ENCODE data around the gene ZNF316.
A peak's percentile ranks its signal among the peaks of the same experiment; 100 is the strongest.

The ZNF316 gene

DNA sequence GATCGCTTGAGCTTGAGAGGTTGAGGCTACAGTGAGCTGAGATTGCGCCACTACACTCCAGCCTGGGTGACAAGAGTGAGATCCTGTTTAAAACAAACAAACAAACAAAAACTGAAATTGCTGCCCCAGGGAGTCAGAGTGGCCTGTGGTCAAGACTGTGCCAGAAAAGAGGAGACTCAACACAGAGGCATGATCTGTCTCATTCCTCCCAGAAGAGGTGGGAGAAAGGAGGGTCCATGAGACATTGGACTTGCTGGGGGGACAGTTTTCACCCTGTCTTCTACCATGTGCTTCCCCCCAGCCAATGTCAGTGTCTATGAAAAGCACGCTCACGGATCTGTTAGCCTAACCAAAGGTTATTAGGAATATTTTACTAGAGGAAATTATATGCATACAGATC lies 18.5 kb upstream of the ZNF316 start:
- in situ Hi-C loops (cut with HindIII; ENCODE audit: low pct_ligation_motif_present, low sequenced_read_pairs): no loop called here
- H3K27me3 ChIP-seq (replicated peaks): peaks cover 11% of the 10 kb centered on the region
- no peaks in the 10 kb centered on the region for H3K36me3 ChIP-seq (replicated peaks)
- DNase-seq: peak; percentile 5
- TF ChIP-seq, protein P1, sequence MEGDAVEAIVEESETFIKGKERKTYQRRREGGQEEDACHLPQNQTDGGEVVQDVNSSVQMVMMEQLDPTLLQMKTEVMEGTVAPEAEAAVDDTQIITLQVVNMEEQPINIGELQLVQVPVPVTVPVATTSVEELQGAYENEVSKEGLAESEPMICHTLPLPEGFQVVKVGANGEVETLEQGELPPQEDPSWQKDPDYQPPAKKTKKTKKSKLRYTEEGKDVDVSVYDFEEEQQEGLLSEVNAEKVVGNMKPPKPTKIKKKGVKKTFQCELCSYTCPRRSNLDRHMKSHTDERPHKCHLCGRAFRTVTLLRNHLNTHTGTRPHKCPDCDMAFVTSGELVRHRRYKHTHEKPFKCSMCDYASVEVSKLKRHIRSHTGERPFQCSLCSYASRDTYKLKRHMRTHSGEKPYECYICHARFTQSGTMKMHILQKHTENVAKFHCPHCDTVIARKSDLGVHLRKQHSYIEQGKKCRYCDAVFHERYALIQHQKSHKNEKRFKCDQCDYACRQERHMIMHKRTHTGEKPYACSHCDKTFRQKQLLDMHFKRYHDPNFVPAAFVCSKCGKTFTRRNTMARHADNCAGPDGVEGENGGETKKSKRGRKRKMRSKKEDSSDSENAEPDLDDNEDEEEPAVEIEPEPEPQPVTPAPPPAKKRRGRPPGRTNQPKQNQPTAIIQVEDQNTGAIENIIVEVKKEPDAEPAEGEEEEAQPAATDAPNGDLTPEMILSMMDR (IDR thresholded peaks at IDR 0.05; ENCODE audit: low read depth, low read length, missing control alignments): no peak
- H3K27ac ChIP-seq: no peak overlapping the region
- H3K4me3 ChIP-seq (ENCODE audit: low read depth, low read length): no peak overlapping the region

DNA sequence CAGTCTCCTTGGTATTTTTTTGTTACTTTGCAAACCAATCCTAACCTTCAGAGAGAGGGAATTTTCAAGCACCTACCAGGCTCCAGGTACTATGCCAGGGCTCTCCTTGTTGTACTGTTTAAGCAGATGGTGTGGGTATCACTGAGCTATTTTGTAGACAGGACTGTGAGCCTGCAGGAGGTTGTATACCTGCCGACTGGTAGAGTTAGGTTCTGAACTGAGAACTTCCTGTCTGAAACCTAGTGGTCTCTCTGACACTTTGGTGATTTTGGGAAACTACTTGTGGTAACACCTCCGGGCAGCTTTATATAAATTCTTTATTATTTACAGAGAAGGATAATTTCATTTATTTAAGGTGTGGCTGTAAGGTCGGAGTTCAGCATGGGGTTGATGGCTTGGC lies 17.2 kb upstream of the ZNF316 start:
- H3K4me3 ChIP-seq (ENCODE audit: low read depth, low read length): no peak overlapping the region
- H3K36me3 ChIP-seq (replicated peaks): no peaks in the 10 kb centered on the region
- TF ChIP-seq, protein P1 (IDR thresholded peaks at IDR 0.05; ENCODE audit: low read depth, low read length, missing control alignments): no peak
- no peak overlapping the region for H3K27ac ChIP-seq
- in situ Hi-C loops (cut with HindIII; ENCODE audit: low pct_ligation_motif_present, low sequenced_read_pairs): no loop called here
- H3K27me3 ChIP-seq (replicated peaks): peaks cover 6% of the 10 kb centered on the region
- DNase-seq: no peak

DNA sequence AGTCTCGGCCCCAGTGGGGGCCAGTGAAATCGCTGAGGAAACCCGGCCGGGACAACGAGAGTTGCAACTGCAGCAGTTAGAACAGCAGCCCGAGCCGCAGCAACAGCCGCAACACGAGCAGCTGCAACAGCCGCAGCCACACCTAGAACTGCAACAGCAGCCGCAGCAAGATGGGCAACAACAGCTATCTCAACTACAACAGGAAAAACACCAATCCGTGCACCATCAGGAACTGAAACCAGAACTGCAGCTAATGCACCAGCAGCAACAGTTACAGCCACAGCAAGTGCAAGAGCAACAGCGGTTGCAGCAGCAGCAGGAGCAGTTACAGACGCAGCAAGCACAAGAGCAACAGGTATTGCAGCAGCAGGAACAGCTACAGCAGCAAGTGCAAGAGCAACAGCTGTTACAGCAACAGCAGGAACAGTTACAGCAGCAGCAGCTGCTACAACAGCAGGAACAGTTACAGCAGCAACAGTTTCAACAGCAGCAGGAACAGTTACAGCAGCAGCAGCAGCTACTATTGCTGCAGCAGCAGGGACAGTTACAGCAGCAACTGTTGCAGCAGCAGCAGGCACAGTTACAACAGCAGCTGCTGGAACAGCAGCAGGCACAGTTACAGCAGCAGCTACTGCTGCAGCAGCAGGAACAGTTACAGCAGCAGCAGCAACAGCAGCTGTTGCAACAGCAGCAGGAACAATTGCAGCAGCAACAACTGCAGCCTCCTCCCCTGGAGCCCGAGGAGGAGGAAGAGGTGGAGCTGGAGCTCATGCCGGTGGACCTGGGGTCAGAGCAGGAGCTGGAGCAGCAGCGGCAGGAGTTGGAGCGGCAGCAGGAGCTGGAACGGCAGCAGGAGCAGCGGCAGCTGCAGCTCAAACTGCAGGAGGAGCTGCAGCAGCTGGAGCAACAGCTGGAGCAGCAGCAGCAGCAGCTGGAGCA lies 15.7 kb upstream of the ZNF316 start:
- no peak for DNase-seq
- no peak overlapping the region for H3K4me3 ChIP-seq (ENCODE audit: low read depth, low read length)
- TF ChIP-seq, protein P1 (IDR thresholded peaks at IDR 0.05; ENCODE audit: low read depth, low read length, missing control alignments): no peak
- in situ Hi-C loops (cut with HindIII; ENCODE audit: low pct_ligation_motif_present, low sequenced_read_pairs): no loop called here
- H3K27ac ChIP-seq: no peak overlapping the region
- no peaks in the 10 kb centered on the region for H3K36me3 ChIP-seq (replicated peaks)
- no peaks in the 10 kb centered on the region for H3K27me3 ChIP-seq (replicated peaks)

DNA sequence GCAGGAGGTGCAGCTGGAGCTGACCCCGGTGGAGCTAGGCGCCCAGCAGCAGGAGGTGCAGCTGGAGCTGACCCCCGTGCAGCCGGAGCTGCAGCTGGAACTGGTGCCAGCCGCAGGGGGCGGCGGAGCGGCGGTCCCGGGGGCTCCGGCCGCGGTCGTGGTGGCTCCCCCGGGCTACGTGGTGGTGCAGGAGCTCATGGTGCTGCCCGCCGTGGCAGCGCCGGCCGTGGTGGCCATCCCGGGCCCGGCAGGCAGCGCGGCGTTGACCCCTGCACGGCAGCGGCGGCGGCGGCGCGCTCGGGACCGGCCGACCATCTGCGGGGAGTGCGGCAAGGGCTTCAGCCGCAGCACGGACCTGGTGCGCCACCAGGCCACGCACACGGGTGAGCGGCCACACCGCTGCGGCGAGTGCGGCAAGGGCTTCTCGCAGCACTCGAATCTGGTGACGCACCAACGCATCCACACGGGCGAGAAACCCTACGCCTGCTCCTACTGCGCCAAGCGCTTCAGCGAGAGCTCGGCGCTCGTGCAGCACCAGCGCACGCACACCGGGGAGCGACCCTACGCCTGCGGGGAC lies 14.9 kb upstream of the ZNF316 start:
- no peak overlapping the region for H3K27ac ChIP-seq
- in situ Hi-C loops (cut with HindIII; ENCODE audit: low pct_ligation_motif_present, low sequenced_read_pairs): no loop called here
- H3K36me3 ChIP-seq (replicated peaks): no peaks in the 10 kb centered on the region
- H3K4me3 ChIP-seq (ENCODE audit: low read depth, low read length): no peak overlapping the region
- no peaks in the 10 kb centered on the region for H3K27me3 ChIP-seq (replicated peaks)
- TF ChIP-seq, protein P1 (IDR thresholded peaks at IDR 0.05; ENCODE audit: low read depth, low read length, missing control alignments): no peak
- no peak for DNase-seq

DNA sequence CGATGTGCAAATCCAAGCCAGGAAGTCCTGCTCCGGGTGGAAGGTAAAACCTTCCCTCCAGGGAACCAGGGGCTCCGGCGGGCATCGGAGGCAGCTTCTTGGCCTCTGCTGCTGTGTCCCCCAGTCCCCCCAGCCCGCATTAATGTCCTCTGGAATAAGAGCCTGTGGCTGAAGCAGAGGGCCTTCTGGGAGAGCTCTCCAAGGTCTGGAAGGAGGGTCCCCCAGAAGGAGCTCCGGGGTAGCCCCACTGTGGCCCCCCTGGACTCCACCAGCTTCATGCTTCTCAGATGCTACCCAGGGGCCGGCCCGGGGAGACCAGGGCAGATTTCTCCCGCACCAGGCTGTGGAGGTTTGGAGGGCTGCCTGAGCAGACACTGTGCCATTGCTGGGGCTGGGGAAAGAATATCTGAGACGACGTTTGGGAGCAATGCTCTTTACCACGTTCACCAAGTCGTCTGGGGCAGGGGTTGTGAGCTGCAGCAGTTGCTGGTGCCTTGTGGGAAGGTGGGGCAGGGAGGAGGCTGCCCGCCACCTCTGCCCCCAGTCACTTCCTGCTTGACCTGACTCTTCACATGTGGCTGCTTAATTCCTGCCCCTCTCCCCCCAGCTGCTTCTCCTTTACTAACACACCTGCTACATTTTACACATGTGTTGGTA lies 13.4 kb upstream of the ZNF316 start:
- no peaks in the 10 kb centered on the region for H3K36me3 ChIP-seq (replicated peaks)
- no peak overlapping the region for H3K27ac ChIP-seq
- no peak overlapping the region for H3K4me3 ChIP-seq (ENCODE audit: low read depth, low read length)
- H3K27me3 ChIP-seq (replicated peaks): no peaks in the 10 kb centered on the region
- in situ Hi-C loops (cut with HindIII; ENCODE audit: low pct_ligation_motif_present, low sequenced_read_pairs): no loop called here
- TF ChIP-seq, protein P1 (IDR thresholded peaks at IDR 0.05; ENCODE audit: low read depth, low read length, missing control alignments): no peak
- DNase-seq: no peak
